ENCODE results near the gene SLF2. TPM values are rescaled to one million over a fixed set of nuclear protein-coding genes. Genes with fewer than 3 reads are reported as not detected.

The SLF2 gene
- total RNA-seq, 1 experiment from 2014 or later, result 23.1 TPM

- Histone ChIP-seq H4K5ac (ENCODE audit: insufficient read length, low read depth, low read length) (no peak overlapping the region), H4K20me1 (ENCODE audit: control insufficient read depth, insufficient read depth, insufficient read length) (no peaks in the 10 kb centered on the region), H3K23ac (ENCODE audit: insufficient read length, low read depth, low read length) (no peak overlapping the region), H3K23me2 (ENCODE audit: insufficient read length, low read depth, low read length, poor library complexity, severe bottlenecking) (peaks cover 3% of the 10 kb centered on the region), H3K4me1 (ENCODE audit: insufficient read depth, low read length) (no peaks in the 10 kb centered on the region), H3K27me3 (ENCODE audit: insufficient read depth, low read length) (no peaks in the 10 kb centered on the region), H2BK5ac (ENCODE audit: insufficient read length, low read length) (no peak overlapping the region), H3K4ac (ENCODE audit: low read depth, low read length) (no peak overlapping the region), H2BK15ac (ENCODE audit: low read depth, low read length) (no peak overlapping the region), H4K8ac (replicated peaks; ENCODE audit: insufficient read length, low read depth, low read length) (no peak overlapping the region), H3K9ac (ENCODE audit: extremely low read depth, insufficient read length, low read length) (no peak overlapping the region), H3K79me2 (ENCODE audit: insufficient read depth, low read length) (no peaks in the 10 kb centered on the region), H2BK120ac (ENCODE audit: low read depth, low read length, poor library complexity, severe bottlenecking) (no peak overlapping the region), H2AK5ac (ENCODE audit: insufficient read length, low read length) (no peak overlapping the region), H2BK20ac (ENCODE audit: low read depth, low read length, poor library complexity, severe bottlenecking) (no peak overlapping the region), H3K4me2 (ENCODE audit: insufficient read depth, insufficient read length, low read length) (no peak overlapping the region), H3K18ac (ENCODE audit: insufficient read length, low read depth, low read length) (no peak overlapping the region), H3K27ac (ENCODE audit: insufficient read length, low read depth, low read length) (no peak overlapping the region), H3K14ac (ENCODE audit: insufficient read depth, low read length) (no peak overlapping the region), H3K56ac (ENCODE audit: insufficient read length, low read depth, low read length) (no peak overlapping the region), H3K9me3 (ENCODE audit: control insufficient read depth, low read depth, low read length) (no peaks in the 10 kb centered on the region), H2BK12ac (ENCODE audit: insufficient read length, low read depth, low read length) (no peak overlapping the region), H3T11ph (ENCODE audit: low read length) (no peak overlapping the region), H3K79me1 (ENCODE audit: insufficient read depth, low read depth, low read length, poor library complexity, severe bottlenecking) (no peaks in the 10 kb centered on the region), H2AFZ (ENCODE audit: low read length) (no peak overlapping the region), H4K91ac (ENCODE audit: insufficient read length, low read depth, low read length) (no peak overlapping the region)
- Mint-ChIP-seq H3K4me1 (peaks cover 17 to 23% of the 10 kb centered on the region in 2 experiments), H3K27me3 (ENCODE audit: low read depth) (peaks cover 34% of the 10 kb centered on the region), H3K27ac (no peak overlapping the region; a peak in 1 of 7 replicates), H3K9me3 (no peaks in the 10 kb centered on the region), H3K36me3 (ENCODE audit: insufficient read depth in 1 of 3, low read depth in 3 of 3) (no peaks in the 10 kb centered on the region), H3K4me3 (no peak overlapping the region; a peak in 1 of 5 replicates)
- WGBS (ENCODE audit: extremely low coverage, insufficient read length, low lambda C conversion rate), result no CpG with 5 or more reads among the region's 5 CpGs
- DNase-seq, result peak; percentile 10
- no peak for TF ChIP-seq CTCF (conservative IDR thresholded peaks at IDR 0.05)
These were observed 26.2 kb upstream of the SLF2 start for GRCh38 chr10:100886521-100886920.

All from H9 (cell line).